ENCODE data around the gene SYF2.

SYF2 gene

GRCh38 chr1:25206201-25206600, 26.1 kb downstream of the SYF2 start:
- DNase-seq (ENCODE audit: low spot score in 2 of 2) (no peak), ATAC-seq (ENCODE audit: low read depth) (no peak)
- Mint-ChIP-seq H3K27ac (no peak overlapping the region), H3K9me3 (no peaks in the 10 kb centered on the region), H3K4me3 (no peak overlapping the region), H3K36me3 (no peaks in the 10 kb centered on the region), H3K4me1 (no peaks in the 10 kb centered on the region), H3K27me3 (peaks cover 2% of the 10 kb centered on the region)

GRCh38 chr1:25205786-25206185, 26.5 kb downstream of the SYF2 start:
- H3K4me3 Mint-ChIP-seq = no peak overlapping the region
- no peak overlapping the region for H3K27ac Mint-ChIP-seq
- H3K9me3 Mint-ChIP-seq = no peaks in the 10 kb centered on the region
- H3K4me1 Mint-ChIP-seq = no peaks in the 10 kb centered on the region
- ATAC-seq (ENCODE audit: low read depth) (no peak), DNase-seq (ENCODE audit: low spot score in 2 of 2) (no peak)
- no peaks in the 10 kb centered on the region for H3K36me3 Mint-ChIP-seq
- peaks cover 1% of the 10 kb centered on the region for H3K27me3 Mint-ChIP-seq

GRCh38 chr1:25204797-25205480, 27.4 kb downstream of the SYF2 start:
- Mint-ChIP-seq H3K9me3 (no peaks in the 10 kb centered on the region), H3K27me3 (peaks cover 1% of the 10 kb centered on the region), H3K36me3 (no peaks in the 10 kb centered on the region), H3K27ac (no peak overlapping the region), H3K4me1 (no peaks in the 10 kb centered on the region), H3K4me3 (no peak overlapping the region)
- ATAC-seq (ENCODE audit: low read depth) = peak; percentile 47
- peak in 1 of 2 donors; percentile 51 for DNase-seq (ENCODE audit: low spot score in 2 of 2)

GRCh38 chr1:25201006-25201405, 31.3 kb downstream of the SYF2 start:
- H3K4me3 Mint-ChIP-seq = no peak overlapping the region
- no peak for DNase-seq (ENCODE audit: low spot score in 2 of 2)

GRCh38 chr1:25199819-25200620, 32.3 kb downstream of the SYF2 start:
- ATAC-seq (ENCODE audit: low read depth) (no peak), DNase-seq (ENCODE audit: low spot score in 2 of 2) (no peak)
- Mint-ChIP-seq H3K36me3 (no peaks in the 10 kb centered on the region), H3K9me3 (no peaks in the 10 kb centered on the region), H3K27me3 (peaks cover 2% of the 10 kb centered on the region), H3K27ac (no peak overlapping the region), H3K4me1 (peaks cover 9% of the 10 kb centered on the region), H3K4me3 (no peak overlapping the region)

More at GRCh38 chr1:25201006-25201405, 31.3 kb downstream of the SYF2 start:
- no peaks in the 10 kb centered on the region for H3K9me3 Mint-ChIP-seq
- peaks cover 2% of the 10 kb centered on the region for H3K27me3 Mint-ChIP-seq
- H3K36me3 Mint-ChIP-seq = no peaks in the 10 kb centered on the region
- no peak for ATAC-seq (ENCODE audit: low read depth)
- H3K27ac Mint-ChIP-seq = no peak overlapping the region
- H3K4me1 Mint-ChIP-seq = peaks cover 9% of the 10 kb centered on the region

GRCh38 chr1:25198663-25199252, 33.5 kb downstream of the SYF2 start:
- Mint-ChIP-seq H3K9me3 (no peaks in the 10 kb centered on the region), H3K36me3 (no peaks in the 10 kb centered on the region), H3K27me3 (peaks cover 7% of the 10 kb centered on the region), H3K4me3 (peak overlapping the region; percentile 49), H3K4me1 (peaks cover 9% of the 10 kb centered on the region), H3K27ac (no peak overlapping the region)
- ATAC-seq (ENCODE audit: low read depth) = peak; percentile 63
- DNase-seq (ENCODE audit: low spot score in 2 of 2) = no peak

GRCh38 chr1:25197982-25198662, 34.2 kb downstream of the SYF2 start:
- ATAC-seq (ENCODE audit: low read depth) (peak; percentile 37), DNase-seq (ENCODE audit: low spot score in 2 of 2) (no peak)
- Mint-ChIP-seq H3K9me3 (no peaks in the 10 kb centered on the region), H3K4me3 (peak overlapping the region; percentile 49), H3K27ac (no peak overlapping the region), H3K36me3 (no peaks in the 10 kb centered on the region), H3K27me3 (peaks cover 10% of the 10 kb centered on the region), H3K4me1 (peaks cover 9% of the 10 kb centered on the region)

- ATAC-seq (ENCODE audit: low read depth) = no peak
- no peak overlapping the region for H3K27ac Mint-ChIP-seq
- no peak overlapping the region for H3K4me3 Mint-ChIP-seq
- peaks cover 9% of the 10 kb centered on the region for H3K4me1 Mint-ChIP-seq
- no peak for DNase-seq (ENCODE audit: low spot score in 2 of 2)
- no peaks in the 10 kb centered on the region for H3K36me3 Mint-ChIP-seq
- H3K9me3 Mint-ChIP-seq = no peaks in the 10 kb centered on the region
- peaks cover 12% of the 10 kb centered on the region for H3K27me3 Mint-ChIP-seq
These were observed 34.9 kb downstream of the SYF2 start for GRCh38 chr1:25197235-25197975.

GRCh38 chr1:25196830-25197229, 35.5 kb downstream of the SYF2 start:
- H3K27me3 Mint-ChIP-seq = peaks cover 12% of the 10 kb centered on the region
- DNase-seq (ENCODE audit: low spot score in 2 of 2) = no peak
- H3K27ac Mint-ChIP-seq = no peak overlapping the region
- H3K4me3 Mint-ChIP-seq = no peak overlapping the region
- H3K36me3 Mint-ChIP-seq = no peaks in the 10 kb centered on the region
- H3K4me1 Mint-ChIP-seq = peaks cover 9% of the 10 kb centered on the region
- no peaks in the 10 kb centered on the region for H3K9me3 Mint-ChIP-seq
- ATAC-seq (ENCODE audit: low read depth) = no peak

- H3K36me3 Mint-ChIP-seq = no peaks in the 10 kb centered on the region
- peaks cover 12% of the 10 kb centered on the region for H3K27me3 Mint-ChIP-seq
- H3K4me3 Mint-ChIP-seq = no peak overlapping the region
- DNase-seq (ENCODE audit: low spot score in 2 of 2) (no peak), ATAC-seq (ENCODE audit: low read depth) (no peak)
- H3K4me1 Mint-ChIP-seq = peaks cover 9% of the 10 kb centered on the region
- H3K9me3 Mint-ChIP-seq = no peaks in the 10 kb centered on the region
- no peak overlapping the region for H3K27ac Mint-ChIP-seq
These were observed 36.5 kb downstream of the SYF2 start for GRCh38 chr1:25195835-25196234.

GRCh38 chr1:25194572-25195020, 37.7 kb downstream of the SYF2 start:
- H3K4me3 Mint-ChIP-seq = no peak overlapping the region
- H3K36me3 Mint-ChIP-seq = no peaks in the 10 kb centered on the region
- no peak overlapping the region for H3K27ac Mint-ChIP-seq
- DNase-seq (ENCODE audit: low spot score in 2 of 2) (no peak), ATAC-seq (ENCODE audit: low read depth) (no peak)
- H3K27me3 Mint-ChIP-seq = peaks cover 12% of the 10 kb centered on the region
- no peaks in the 10 kb centered on the region for H3K9me3 Mint-ChIP-seq
- H3K4me1 Mint-ChIP-seq = peaks cover 9% of the 10 kb centered on the region

GRCh38 chr1:25194054-25194453, 38.2 kb downstream of the SYF2 start:
- ATAC-seq (ENCODE audit: low read depth) = no peak

GRCh38 chr1:25193229-25193628, 39.1 kb downstream of the SYF2 start:
- peaks cover 12% of the 10 kb centered on the region for H3K27me3 Mint-ChIP-seq
- no peaks in the 10 kb centered on the region for H3K9me3 Mint-ChIP-seq
- no peak overlapping the region for H3K27ac Mint-ChIP-seq
- no peak overlapping the region for H3K4me3 Mint-ChIP-seq
- DNase-seq (ENCODE audit: low spot score in 2 of 2) (no peak), ATAC-seq (ENCODE audit: low read depth) (no peak)
- H3K36me3 Mint-ChIP-seq = no peaks in the 10 kb centered on the region
- H3K4me1 Mint-ChIP-seq = peaks cover 3% of the 10 kb centered on the region

More at GRCh38 chr1:25194054-25194453, 38.2 kb downstream of the SYF2 start:
- Mint-ChIP-seq H3K4me1 (peaks cover 9% of the 10 kb centered on the region), H3K27me3 (peaks cover 12% of the 10 kb centered on the region), H3K9me3 (no peaks in the 10 kb centered on the region), H3K27ac (no peak overlapping the region), H3K4me3 (no peak overlapping the region), H3K36me3 (no peaks in the 10 kb centered on the region)
- no peak for DNase-seq (ENCODE audit: low spot score in 2 of 2)

Measured in memory B cell (primary cell).